CD4-positive, CD25-positive, alpha-beta regulatory T cell (primary cell): ENCODE results near the gene UBE2G2. TPM values are rescaled to one million over a fixed set of nuclear protein-coding genes. Genes with fewer than 3 reads are reported as not detected.
A peak's percentile ranks its signal among the peaks of the same experiment; 100 is the strongest.

Experiments
- ATAC-seq, 2 donors: fragments of 150-1000 bp; cut with Tn5 transposase; one replicate each; pipeline ENCODE4 v1.10.0; 2021; ENCODE audit warnings: low read depth in 2 of 2, moderate number of reproducible peaks in 2 of 2, moderate library complexity in 1 of 2
- DNase-seq, 3 donors: peaks; one replicate each; pipeline versions ENCODE4 v3.0.0 to v3.0.0-alpha.2; 2012 to 2022; ENCODE audit warnings: mixed read lengths in 1 of 3
- H3K27ac ChIP-seq: one replicate; pipeline ENCODE4 v1.7.0; 2013; ENCODE audit warnings: mild to moderate bottlenecking, low read length; ENCODE audit not compliant: insufficient read depth, poor library complexity, severe bottlenecking
- H3K27me3 ChIP-seq: one replicate; pipeline ENCODE4 v1.7.0; 2013; ENCODE audit warnings: low read length; ENCODE audit not compliant: control insufficient read depth, insufficient read depth
- H3K36me3 ChIP-seq: one replicate; pipeline ENCODE4 v1.7.0; 2013; ENCODE audit warnings: mild to moderate bottlenecking, low read length, moderate library complexity; ENCODE audit not compliant: control insufficient read depth, insufficient read depth
- H3K4me1 ChIP-seq: 2 replicates; pipeline ENCODE4 v1.7.0; 2013; ENCODE audit warnings: mild to moderate bottlenecking, low read length; ENCODE audit not compliant: insufficient read depth, control insufficient read depth, poor library complexity, severe bottlenecking
- H3K4me3 ChIP-seq: one replicate; pipeline ENCODE4 v1.7.0; 2013; ENCODE audit warnings: low read depth, mild to moderate bottlenecking, low read length, moderate library complexity
- H3K9me3 ChIP-seq, 2 experiments: 1 replicate in 1 of 2; 2 replicates in 1 of 2; pipeline ENCODE4 v1.7.0; 2013; ENCODE audit warnings: low read length in 2 of 2, mild to moderate bottlenecking in 1 of 2, moderate library complexity in 1 of 2; ENCODE audit not compliant: control insufficient read depth in 2 of 2
- H3K27ac Mint-ChIP-seq, 3 donors: one replicate each; pipeline ENCODE4 v1.8.0; 2020 to 2022; ENCODE audit warnings: mild to moderate bottlenecking in 3 of 3, mixed read lengths in 3 of 3, moderate library complexity in 2 of 3
- H3K27me3 Mint-ChIP-seq: one replicate; pipeline ENCODE4 v1.8.0; 2022; ENCODE audit warnings: mild to moderate bottlenecking, mixed read lengths
- H3K36me3 Mint-ChIP-seq: one replicate; pipeline ENCODE4 v1.8.0; 2020; ENCODE audit warnings: mixed read lengths
- H3K4me1 Mint-ChIP-seq, 4 donors: one replicate each; pipeline ENCODE4 v1.8.0; 2020 to 2022; ENCODE audit warnings: mixed read lengths in 4 of 4, mild to moderate bottlenecking in 1 of 4
- H3K4me3 Mint-ChIP-seq, 4 donors: one replicate each; pipeline ENCODE4 v1.8.0; 2020 to 2022; ENCODE audit warnings: mild to moderate bottlenecking in 4 of 4, mixed read lengths in 4 of 4, moderate library complexity in 3 of 4
- H3K9me3 Mint-ChIP-seq, 7 donors: one replicate each; pipeline ENCODE4 v1.8.0; 2020 to 2022; ENCODE audit warnings: mixed read lengths in 7 of 7, mild to moderate bottlenecking in 3 of 7, moderate library complexity in 2 of 7
- polyA plus RNA-seq, 4 donors: library from polyadenylated mRNA; unstranded; fragments of 300-500 nt; fragmentation: Illumina TruSeq; gene quantifications; one replicate each; pipeline ENCODE4 v1.2.3, GENCODE V29; 2021
- total RNA-seq: library from RNA; stranded (reverse); gene quantifications from one replicate; pipeline ENCODE4 v1.2.3, GENCODE V29; 2022

The UBE2G2 gene
- total and polyA plus RNA-seq, 5 donors from 2014 or later: 42.8 to 109 (median 49.1) TPM

- Mint-ChIP-seq H3K4me1 (peaks cover 0 to 11% (median 9%) of the 10 kb centered on the region in 4 donors), H3K36me3 (peaks cover 3% of the 10 kb centered on the region), H3K9me3 (no peaks in the 10 kb centered on the region), H3K4me3 (no peak overlapping the region), H3K27ac (no peak overlapping the region), H3K27me3 (no peaks in the 10 kb centered on the region)
- no peaks in the 10 kb centered on the region for H3K27me3 ChIP-seq
- no peaks in the 10 kb centered on the region for H3K9me3 ChIP-seq
- DNase-seq (no peak), ATAC-seq (no peak)
- H3K36me3 ChIP-seq: no peaks in the 10 kb centered on the region
- peaks cover 13% of the 10 kb centered on the region for H3K4me1 ChIP-seq
- H3K27ac ChIP-seq: no peak overlapping the region
- no peak overlapping the region for H3K4me3 ChIP-seq
Measured at GRCh38 chr21:44763451-44764318, 37.9 kb downstream of the UBE2G2 start.

GRCh38 chr21:44763050-44763378 is 38.6 kb downstream of the UBE2G2 start:
- no peak for DNase-seq
- H3K36me3 Mint-ChIP-seq: no peaks in the 10 kb centered on the region
- peaks cover 0 to 11% (median 9%) of the 10 kb centered on the region in 4 donors for H3K4me1 Mint-ChIP-seq
- no peak for ATAC-seq
- no peak overlapping the region for H3K4me3 ChIP-seq
- H3K9me3 Mint-ChIP-seq: no peaks in the 10 kb centered on the region
- H3K27ac ChIP-seq: no peak overlapping the region
- H3K4me3 Mint-ChIP-seq: no peak overlapping the region
- no peaks in the 10 kb centered on the region for H3K27me3 Mint-ChIP-seq
- H3K4me1 ChIP-seq: peaks cover 13% of the 10 kb centered on the region
- H3K9me3 ChIP-seq: no peaks in the 10 kb centered on the region
- H3K27ac Mint-ChIP-seq: no peak overlapping the region
- no peaks in the 10 kb centered on the region for H3K36me3 ChIP-seq
- no peaks in the 10 kb centered on the region for H3K27me3 ChIP-seq

- DNase-seq: no peak
- no peaks in the 10 kb centered on the region for H3K36me3 ChIP-seq
Measured at GRCh38 chr21:44762221-44763049, 39.2 kb downstream of the UBE2G2 start.

GRCh38 chr21:44761747-44762208 is 39.8 kb downstream of the UBE2G2 start:
- Mint-ChIP-seq H3K27me3 (no peaks in the 10 kb centered on the region), H3K4me1 (peaks cover 0 to 11% (median 9%) of the 10 kb centered on the region in 4 donors), H3K27ac (no peak overlapping the region), H3K9me3 (no peaks in the 10 kb centered on the region), H3K4me3 (no peak overlapping the region), H3K36me3 (no peaks in the 10 kb centered on the region)
- Histone ChIP-seq H3K36me3 (no peaks in the 10 kb centered on the region), H3K4me3 (no peak overlapping the region), H3K27me3 (no peaks in the 10 kb centered on the region), H3K4me1 (peaks cover 13% of the 10 kb centered on the region), H3K27ac (no peak overlapping the region), H3K9me3 (no peaks in the 10 kb centered on the region)
- ATAC-seq (no peak), DNase-seq (no peak)

More at GRCh38 chr21:44762221-44763049, 39.2 kb downstream of the UBE2G2 start:
- Histone ChIP-seq H3K27ac (no peak overlapping the region), H3K4me1 (peaks cover 13% of the 10 kb centered on the region), H3K27me3 (no peaks in the 10 kb centered on the region), H3K4me3 (no peak overlapping the region), H3K9me3 (no peaks in the 10 kb centered on the region)
- no peaks in the 10 kb centered on the region for H3K36me3 Mint-ChIP-seq
- no peak overlapping the region for H3K27ac Mint-ChIP-seq
- H3K27me3 Mint-ChIP-seq: no peaks in the 10 kb centered on the region
- peaks cover 0 to 11% (median 9%) of the 10 kb centered on the region in 4 donors for H3K4me1 Mint-ChIP-seq
- no peaks in the 10 kb centered on the region for H3K9me3 Mint-ChIP-seq
- no peak for ATAC-seq
- no peak overlapping the region for H3K4me3 Mint-ChIP-seq

GRCh38 chr21:44761011-44761729 is 40.5 kb downstream of the UBE2G2 start:
- no peak overlapping the region for H3K4me3 ChIP-seq
- no peaks in the 10 kb centered on the region for H3K9me3 ChIP-seq
- Mint-ChIP-seq H3K4me3 (no peak overlapping the region), H3K27ac (no peak overlapping the region), H3K9me3 (no peaks in the 10 kb centered on the region), H3K27me3 (no peaks in the 10 kb centered on the region), H3K36me3 (no peaks in the 10 kb centered on the region), H3K4me1 (peaks cover 0 to 11% (median 9%) of the 10 kb centered on the region in 4 donors)
- no peaks in the 10 kb centered on the region for H3K27me3 ChIP-seq
- peaks cover 13% of the 10 kb centered on the region for H3K4me1 ChIP-seq
- no peaks in the 10 kb centered on the region for H3K36me3 ChIP-seq
- ATAC-seq (no peak), DNase-seq (peak in 1 of 3 donors; percentile 12)
- no peak overlapping the region for H3K27ac ChIP-seq

GRCh38 chr21:44760376-44760775 is 41.2 kb downstream of the UBE2G2 start:
- Histone ChIP-seq H3K9me3 (no peaks in the 10 kb centered on the region), H3K27me3 (no peaks in the 10 kb centered on the region), H3K4me1 (peaks cover 6% of the 10 kb centered on the region), H3K36me3 (no peaks in the 10 kb centered on the region), H3K27ac (no peak overlapping the region), H3K4me3 (no peak overlapping the region)
- Mint-ChIP-seq H3K27ac (no peak overlapping the region), H3K4me3 (no peak overlapping the region), H3K27me3 (no peaks in the 10 kb centered on the region), H3K36me3 (no peaks in the 10 kb centered on the region), H3K9me3 (no peaks in the 10 kb centered on the region), H3K4me1 (peaks cover 0 to 5% (median 4%) of the 10 kb centered on the region in 4 donors)
- ATAC-seq: no peak
- DNase-seq: no peak

- H3K36me3 Mint-ChIP-seq: peaks cover 5% of the 10 kb centered on the region
- H3K27ac Mint-ChIP-seq: peak overlapping the region in 1 of 3 donors; percentile 31
- no peaks in the 10 kb centered on the region for H3K4me1 ChIP-seq
Measured at GRCh38 chr21:44759628-44760285, 41.9 kb downstream of the UBE2G2 start.

More at GRCh38 chr21:44759628-44760285, 41.9 kb downstream of the UBE2G2 start:
- no peaks in the 10 kb centered on the region for H3K27me3 Mint-ChIP-seq
- Histone ChIP-seq H3K4me3 (no peak overlapping the region), H3K27me3 (no peaks in the 10 kb centered on the region), H3K9me3 (no peaks in the 10 kb centered on the region), H3K36me3 (no peaks in the 10 kb centered on the region), H3K27ac (no peak overlapping the region)
- no peak for ATAC-seq
- no peaks in the 10 kb centered on the region for H3K9me3 Mint-ChIP-seq
- H3K4me1 Mint-ChIP-seq: peaks cover 0 to 4% (median 0%) of the 10 kb centered on the region in 4 donors
- no peak overlapping the region for H3K4me3 Mint-ChIP-seq
- no peak for DNase-seq
